ENCODE measurements around the gene PIEZO1.
"Not testable (repeated sequence)": the region's sequence is repeated elsewhere in the genome, so short reads cannot be mapped to it uniquely, and the experiment has no call there.

PIEZO1 gene

GRCh38 chr16:88825146-88825545, 40.1 kb upstream of the PIEZO1 start:
- Histone ChIP-seq H3K36me3 (ENCODE audit: control insufficient read depth in 1 of 2, insufficient read depth in 2 of 2, low read length in 2 of 2) (peaks cover 0 to 24% of the 10 kb centered on the region in 2 donors), H3K27me3 (ENCODE audit: control insufficient read depth in 1 of 2, insufficient read depth in 2 of 2, low read length in 2 of 2) (no peaks in the 10 kb centered on the region), H3K4me3 (ENCODE audit: low read depth in 1 of 2, low read length in 2 of 2) (no peak overlapping the region), H3K9me3 (ENCODE audit: control insufficient read depth in 1 of 2, low read length in 2 of 2) (no peaks in the 10 kb centered on the region), H3K4me1 (ENCODE audit: control insufficient read depth in 1 of 2, insufficient read depth in 2 of 2, low read length in 2 of 2) (no peaks in the 10 kb centered on the region), H3K27ac (ENCODE audit: low read depth, low read length) (no peak overlapping the region), H3K9ac (ENCODE audit: low read depth in 1 of 2, low read length in 2 of 2) (no peak overlapping the region)

GRCh38 chr16:88824256-88825077, 39.4 kb upstream of the PIEZO1 start:
- Histone ChIP-seq H3K27ac (ENCODE audit: low read depth, low read length) (no peak overlapping the region), H3K36me3 (ENCODE audit: control insufficient read depth in 1 of 2, insufficient read depth in 2 of 2, low read length in 2 of 2) (peaks cover 0 to 24% of the 10 kb centered on the region in 2 donors), H3K9me3 (ENCODE audit: control insufficient read depth in 1 of 2, low read length in 2 of 2) (no peaks in the 10 kb centered on the region), H3K4me1 (ENCODE audit: control insufficient read depth in 1 of 2, insufficient read depth in 2 of 2, low read length in 2 of 2) (no peaks in the 10 kb centered on the region), H3K27me3 (ENCODE audit: control insufficient read depth in 1 of 2, insufficient read depth in 2 of 2, low read length in 2 of 2) (no peaks in the 10 kb centered on the region), H3K4me3 (ENCODE audit: low read depth in 1 of 2, low read length in 2 of 2) (no peak overlapping the region), H3K9ac (ENCODE audit: low read depth in 1 of 2, low read length in 2 of 2) (no peak overlapping the region)

GRCh38 chr16:88823646-88824045, 38.6 kb upstream of the PIEZO1 start:
- H3K27ac ChIP-seq (ENCODE audit: low read depth, low read length); H3K9me3 ChIP-seq (ENCODE audit: control insufficient read depth in 1 of 2, low read length in 2 of 2); H3K4me1 ChIP-seq (ENCODE audit: control insufficient read depth in 1 of 2, insufficient read depth in 2 of 2, low read length in 2 of 2); H3K4me3 ChIP-seq (ENCODE audit: low read depth in 1 of 2, low read length in 2 of 2); H3K27me3 ChIP-seq (ENCODE audit: control insufficient read depth in 1 of 2, insufficient read depth in 2 of 2, low read length in 2 of 2); H3K9ac ChIP-seq (ENCODE audit: low read depth in 1 of 2, low read length in 2 of 2): not testable (repeated sequence)
- peaks cover 0 to 24% of the 10 kb centered on the region in 2 donors for H3K36me3 ChIP-seq (ENCODE audit: control insufficient read depth in 1 of 2, insufficient read depth in 2 of 2, low read length in 2 of 2)

GRCh38 chr16:88822281-88823040, 37.4 kb upstream of the PIEZO1 start:
- H3K4me1 ChIP-seq (ENCODE audit: control insufficient read depth in 1 of 2, insufficient read depth in 2 of 2, low read length in 2 of 2): no peaks in the 10 kb centered on the region
- no peak overlapping the region for H3K9ac ChIP-seq (ENCODE audit: low read depth in 1 of 2, low read length in 2 of 2)
- H3K4me3 ChIP-seq (ENCODE audit: low read depth in 1 of 2, low read length in 2 of 2): no peak overlapping the region
- peaks cover 0 to 16% of the 10 kb centered on the region in 2 donors for H3K36me3 ChIP-seq (ENCODE audit: control insufficient read depth in 1 of 2, insufficient read depth in 2 of 2, low read length in 2 of 2)
- no peak overlapping the region for H3K27ac ChIP-seq (ENCODE audit: low read depth, low read length)
- no peaks in the 10 kb centered on the region for H3K27me3 ChIP-seq (ENCODE audit: control insufficient read depth in 1 of 2, insufficient read depth in 2 of 2, low read length in 2 of 2)
- H3K9me3 ChIP-seq (ENCODE audit: control insufficient read depth in 1 of 2, low read length in 2 of 2): no peaks in the 10 kb centered on the region

- no peak overlapping the region for H3K9ac ChIP-seq (ENCODE audit: low read depth in 1 of 2, low read length in 2 of 2)
- no peaks in the 10 kb centered on the region for H3K27me3 ChIP-seq (ENCODE audit: control insufficient read depth in 1 of 2, insufficient read depth in 2 of 2, low read length in 2 of 2)
- H3K27ac ChIP-seq (ENCODE audit: low read depth, low read length): no peak overlapping the region
- H3K4me3 ChIP-seq (ENCODE audit: low read depth in 1 of 2, low read length in 2 of 2): no peak overlapping the region
- peaks cover 0 to 16% of the 10 kb centered on the region in 2 donors for H3K36me3 ChIP-seq (ENCODE audit: control insufficient read depth in 1 of 2, insufficient read depth in 2 of 2, low read length in 2 of 2)
- H3K9me3 ChIP-seq (ENCODE audit: control insufficient read depth in 1 of 2, low read length in 2 of 2): no peaks in the 10 kb centered on the region
- H3K4me1 ChIP-seq (ENCODE audit: control insufficient read depth in 1 of 2, insufficient read depth in 2 of 2, low read length in 2 of 2): no peaks in the 10 kb centered on the region
Measured at GRCh38 chr16:88821168-88821850, 36.3 kb upstream of the PIEZO1 start.

GRCh38 chr16:88820385-88821025, 35.5 kb upstream of the PIEZO1 start:
- Histone ChIP-seq H3K27ac (ENCODE audit: low read depth, low read length) (no peak overlapping the region), H3K9me3 (ENCODE audit: control insufficient read depth in 1 of 2, low read length in 2 of 2) (no peaks in the 10 kb centered on the region), H3K4me1 (ENCODE audit: control insufficient read depth in 1 of 2, insufficient read depth in 2 of 2, low read length in 2 of 2) (no peaks in the 10 kb centered on the region), H3K27me3 (ENCODE audit: control insufficient read depth in 1 of 2, insufficient read depth in 2 of 2, low read length in 2 of 2) (no peaks in the 10 kb centered on the region), H3K4me3 (ENCODE audit: low read depth in 1 of 2, low read length in 2 of 2) (no peak overlapping the region), H3K36me3 (ENCODE audit: control insufficient read depth in 1 of 2, insufficient read depth in 2 of 2, low read length in 2 of 2) (peaks cover 0 to 16% of the 10 kb centered on the region in 2 donors), H3K9ac (ENCODE audit: low read depth in 1 of 2, low read length in 2 of 2) (no peak overlapping the region)

- Histone ChIP-seq H3K36me3 (ENCODE audit: control insufficient read depth in 1 of 2, insufficient read depth in 2 of 2, low read length in 2 of 2) (peaks cover 0 to 16% of the 10 kb centered on the region in 2 donors), H3K9me3 (ENCODE audit: control insufficient read depth in 1 of 2, low read length in 2 of 2) (no peaks in the 10 kb centered on the region), H3K27me3 (ENCODE audit: control insufficient read depth in 1 of 2, insufficient read depth in 2 of 2, low read length in 2 of 2) (no peaks in the 10 kb centered on the region), H3K27ac (ENCODE audit: low read depth, low read length) (no peak overlapping the region), H3K9ac (ENCODE audit: low read depth in 1 of 2, low read length in 2 of 2) (no peak overlapping the region), H3K4me1 (ENCODE audit: control insufficient read depth in 1 of 2, insufficient read depth in 2 of 2, low read length in 2 of 2) (no peaks in the 10 kb centered on the region), H3K4me3 (ENCODE audit: low read depth in 1 of 2, low read length in 2 of 2) (no peak overlapping the region)
Measured at GRCh38 chr16:88819126-88819525, 34.1 kb upstream of the PIEZO1 start.

- no peaks in the 10 kb centered on the region for H3K27me3 ChIP-seq (ENCODE audit: control insufficient read depth in 1 of 2, insufficient read depth in 2 of 2, low read length in 2 of 2)
- no peak overlapping the region for H3K27ac ChIP-seq (ENCODE audit: low read depth, low read length)
- no peak overlapping the region for H3K9ac ChIP-seq (ENCODE audit: low read depth in 1 of 2, low read length in 2 of 2)
- peaks cover 0 to 16% of the 10 kb centered on the region in 2 donors for H3K36me3 ChIP-seq (ENCODE audit: control insufficient read depth in 1 of 2, insufficient read depth in 2 of 2, low read length in 2 of 2)
- H3K4me3 ChIP-seq (ENCODE audit: low read depth in 1 of 2, low read length in 2 of 2): no peak overlapping the region
- no peaks in the 10 kb centered on the region for H3K9me3 ChIP-seq (ENCODE audit: control insufficient read depth in 1 of 2, low read length in 2 of 2)
- H3K4me1 ChIP-seq (ENCODE audit: control insufficient read depth in 1 of 2, insufficient read depth in 2 of 2, low read length in 2 of 2): no peaks in the 10 kb centered on the region
Measured at GRCh38 chr16:88818575-88818874, 33.5 kb upstream of the PIEZO1 start.

GRCh38 chr16:88817785-88818574, 33.0 kb upstream of the PIEZO1 start:
- Histone ChIP-seq H3K27ac (ENCODE audit: low read depth, low read length) (no peak overlapping the region), H3K27me3 (ENCODE audit: control insufficient read depth in 1 of 2, insufficient read depth in 2 of 2, low read length in 2 of 2) (no peaks in the 10 kb centered on the region), H3K4me1 (ENCODE audit: control insufficient read depth in 1 of 2, insufficient read depth in 2 of 2, low read length in 2 of 2) (no peaks in the 10 kb centered on the region), H3K4me3 (ENCODE audit: low read depth in 1 of 2, low read length in 2 of 2) (no peak overlapping the region), H3K9me3 (ENCODE audit: control insufficient read depth in 1 of 2, low read length in 2 of 2) (no peaks in the 10 kb centered on the region), H3K36me3 (ENCODE audit: control insufficient read depth in 1 of 2, insufficient read depth in 2 of 2, low read length in 2 of 2) (peaks cover 0 to 16% of the 10 kb centered on the region in 2 donors), H3K9ac (ENCODE audit: low read depth in 1 of 2, low read length in 2 of 2) (no peak overlapping the region)
